ENCODE results near the gene LTBP4. TPM values are rescaled to one million over a fixed set of nuclear protein-coding genes. Genes with fewer than 3 reads are reported as not detected.

The LTBP4 gene
- total RNA-seq = 20.7 and 21.6 TPM in 2 replicates

DNA sequence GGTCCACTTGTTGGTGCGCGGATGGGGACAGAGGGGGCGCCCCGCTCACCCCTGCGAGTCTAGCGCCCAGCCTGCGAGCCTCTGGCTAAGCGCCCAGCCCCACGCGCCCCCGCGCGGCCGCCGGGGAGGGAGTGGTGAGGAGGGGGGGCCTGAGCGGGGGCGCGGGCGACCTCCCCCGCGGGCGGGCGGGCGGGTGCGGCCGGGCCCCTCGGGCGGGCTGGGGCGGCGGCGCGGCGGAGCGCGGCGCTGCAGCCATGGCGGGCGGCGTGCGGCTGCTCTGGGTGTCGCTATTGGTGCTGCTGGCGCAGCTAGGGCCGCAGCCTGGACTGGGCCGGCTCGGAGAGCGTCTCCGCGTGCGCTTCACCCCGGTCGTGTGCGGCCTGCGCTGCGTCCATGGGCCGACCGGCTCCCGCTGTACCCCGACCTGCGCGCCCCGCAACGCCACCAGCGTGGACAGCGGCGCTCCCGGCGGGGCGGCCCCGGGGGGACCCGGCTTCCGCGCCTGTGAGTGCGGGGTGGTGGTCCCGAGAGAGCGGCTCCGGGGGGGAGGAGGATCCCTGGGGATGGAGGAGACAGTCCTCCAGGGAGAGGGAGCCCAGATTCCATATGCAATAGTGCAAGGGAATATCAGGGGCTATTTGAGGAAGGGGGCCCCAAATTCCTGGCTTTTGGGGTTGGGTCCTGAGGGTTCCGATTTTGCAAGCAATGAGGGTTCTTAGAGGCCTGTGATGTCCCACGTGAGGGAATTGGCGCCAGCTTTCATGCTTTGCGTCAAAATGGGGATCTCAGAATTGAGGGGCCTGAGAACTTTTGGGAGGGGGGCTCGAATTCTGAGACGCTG, at the start of gene LTBP4:
Gene LTBP4 (plus strand): TSS at position 236 of the 841 bp plus-strand sequence. CDS start 19 bp downstream, at position 255.
- TF ChIP-seq CTCF (IDR thresholded peaks at IDR 0.05; ENCODE audit: insufficient read depth, low read length, severe bottlenecking) = peak; percentile 9
- no peaks in the 10 kb centered on the region for H3K27me3 ChIP-seq (ENCODE audit: control insufficient read depth, insufficient read depth, low read length)
- FAIRE-seq = no peak
- DNase-seq (ENCODE audit: low read depth) = no peak
- H3K36me3 ChIP-seq (ENCODE audit: control insufficient read depth, insufficient read depth, low read length) = no peaks in the 10 kb centered on the region
- peak within 1 kb of the TSS; percentile 68 for H3K4me3 ChIP-seq (ENCODE audit: low read depth, low read length)

DNA sequence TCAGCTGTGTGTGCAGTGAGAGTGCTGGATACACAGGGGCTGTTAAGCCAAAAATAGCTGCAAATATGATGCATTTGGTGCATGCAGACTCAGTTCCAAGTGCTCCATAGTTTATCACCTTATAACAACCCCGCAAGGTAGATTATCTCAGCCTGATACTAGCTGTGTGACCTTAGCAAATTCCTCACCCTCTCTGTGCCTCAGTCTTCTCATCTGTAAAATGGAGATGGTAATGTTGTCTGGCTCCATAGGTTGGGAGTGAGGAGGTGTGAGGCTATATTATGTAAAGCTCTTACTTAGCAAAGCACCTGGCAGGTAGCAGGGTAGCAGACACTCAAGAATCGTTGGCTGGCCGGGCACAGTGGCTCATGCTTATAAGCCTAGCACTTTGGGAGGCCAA, 48.3 kb upstream of the LTBP4 start:
- no peaks in the 10 kb centered on the region for H3K36me3 ChIP-seq (ENCODE audit: control insufficient read depth, insufficient read depth, low read length)
- DNase-seq (ENCODE audit: low read depth) (no peak), FAIRE-seq (no peak)
- H3K4me3 ChIP-seq (ENCODE audit: low read depth, low read length) = no peak overlapping the region
- H3K27me3 ChIP-seq (ENCODE audit: control insufficient read depth, insufficient read depth, low read length) = peaks cover 4% of the 10 kb centered on the region
- TF ChIP-seq CTCF (IDR thresholded peaks at IDR 0.05; ENCODE audit: insufficient read depth, low read length, severe bottlenecking) = no peak

DNA sequence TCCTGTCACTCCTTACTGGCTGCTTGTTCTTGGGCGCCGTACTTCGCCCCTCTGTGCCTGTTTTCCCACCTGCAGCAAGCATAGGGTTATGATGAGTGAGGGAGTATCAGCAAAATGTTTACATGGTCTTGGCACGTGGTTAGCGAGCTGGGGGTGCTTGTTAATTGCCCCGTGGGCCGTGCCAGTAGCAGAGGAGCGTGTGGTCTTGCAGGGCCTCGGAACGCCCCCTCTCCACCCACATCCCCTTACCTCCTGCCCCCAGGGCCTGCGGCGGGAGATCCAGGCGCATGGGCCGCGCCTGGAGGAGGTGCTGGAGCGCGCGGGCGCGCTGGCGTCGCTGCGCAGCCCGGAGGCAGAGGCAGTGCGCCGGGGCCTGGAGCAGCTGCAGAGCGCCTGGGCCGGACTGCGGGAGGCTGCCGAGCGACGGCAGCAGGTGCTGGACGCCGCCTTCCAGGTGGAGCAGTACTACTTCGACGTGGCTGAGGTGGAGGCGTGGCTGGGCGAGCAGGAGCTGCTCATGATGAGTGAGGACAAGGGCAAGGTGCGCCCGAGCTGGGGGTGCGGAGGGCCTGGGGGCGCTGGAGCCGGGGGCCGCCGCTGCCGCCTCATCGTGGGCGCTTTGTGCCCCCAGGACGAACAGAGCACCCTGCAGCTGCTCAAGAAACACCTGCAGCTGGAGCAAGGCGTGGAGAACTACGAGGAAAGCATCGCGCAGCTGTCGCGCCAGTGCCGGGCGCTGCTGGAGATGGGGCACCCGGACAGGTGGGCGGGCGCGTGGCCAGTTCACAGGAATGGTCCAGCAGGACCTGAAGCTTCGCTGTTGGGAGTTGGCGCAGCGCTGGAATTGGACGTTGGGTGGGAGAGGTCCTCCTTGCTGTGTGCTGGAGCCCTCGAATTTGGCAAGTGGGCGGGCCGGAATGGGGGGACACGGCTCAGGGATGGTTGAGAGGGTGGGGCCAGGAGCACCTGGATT, 47.0 kb upstream of the LTBP4 start:
- H3K27me3 ChIP-seq (ENCODE audit: control insufficient read depth, insufficient read depth, low read length) = peaks cover 4% of the 10 kb centered on the region
- TF ChIP-seq CTCF (IDR thresholded peaks at IDR 0.05; ENCODE audit: insufficient read depth, low read length, severe bottlenecking) = no peak
- no peak overlapping the region for H3K4me3 ChIP-seq (ENCODE audit: low read depth, low read length)
- FAIRE-seq (no peak), DNase-seq (ENCODE audit: low read depth) (no peak)
- no peaks in the 10 kb centered on the region for H3K36me3 ChIP-seq (ENCODE audit: control insufficient read depth, insufficient read depth, low read length)

GRCh38 chr19:40555978-40556689, 45.0 kb upstream of the LTBP4 start:
- no peaks in the 10 kb centered on the region for H3K36me3 ChIP-seq (ENCODE audit: control insufficient read depth, insufficient read depth, low read length)
- DNase-seq (ENCODE audit: low read depth) (no peak), FAIRE-seq (no peak)
- H3K4me3 ChIP-seq (ENCODE audit: low read depth, low read length) = no peak overlapping the region
- peaks cover 5% of the 10 kb centered on the region for H3K27me3 ChIP-seq (ENCODE audit: control insufficient read depth, insufficient read depth, low read length)
- no peak for TF ChIP-seq CTCF (IDR thresholded peaks at IDR 0.05; ENCODE audit: insufficient read depth, low read length, severe bottlenecking)

GRCh38 chr19:40556953-40557530, 44.1 kb upstream of the LTBP4 start:
- no peak for DNase-seq (ENCODE audit: low read depth)
- Histone ChIP-seq H3K27me3 (ENCODE audit: control insufficient read depth, insufficient read depth, low read length) (peaks cover 5% of the 10 kb centered on the region), H3K36me3 (ENCODE audit: control insufficient read depth, insufficient read depth, low read length) (no peaks in the 10 kb centered on the region), H3K4me3 (ENCODE audit: low read depth, low read length) (no peak overlapping the region)
- FAIRE-seq = no peak
- TF ChIP-seq CTCF (IDR thresholded peaks at IDR 0.05; ENCODE audit: insufficient read depth, low read length, severe bottlenecking) = no peak

Data from bronchial epithelial cell (primary cell).